KOPT-K1 (cell line): ENCODE data around the gene TJP3.

Experiments
- H3K27ac ChIP-seq: fragments of 200-600 bp; sonication (generic); 2 replicates; pipeline ENCODE4 v1.5.1; 2016; ENCODE audit warnings: antibody characterized with exemption, mild to moderate bottlenecking, low read depth, low read length; ENCODE audit not compliant: poor library complexity, severe bottlenecking
- H3K36me3 ChIP-seq: fragments of 200-600 bp; sonication (generic); 2 replicates; pipeline ENCODE4 v1.5.1; 2017; ENCODE audit warnings: antibody characterized with exemption, mild to moderate bottlenecking, low read length, moderate library complexity; ENCODE audit not compliant: insufficient read depth
- H3K9me3 ChIP-seq: fragments of 200-600 bp; sonication (generic); 2 replicates; pipeline ENCODE4 v1.5.1; 2017; ENCODE audit warnings: antibody characterized with exemption, low read length, mild to moderate bottlenecking; ENCODE audit not compliant: insufficient read depth, poor library complexity, severe bottlenecking

The TJP3 gene

DNA sequence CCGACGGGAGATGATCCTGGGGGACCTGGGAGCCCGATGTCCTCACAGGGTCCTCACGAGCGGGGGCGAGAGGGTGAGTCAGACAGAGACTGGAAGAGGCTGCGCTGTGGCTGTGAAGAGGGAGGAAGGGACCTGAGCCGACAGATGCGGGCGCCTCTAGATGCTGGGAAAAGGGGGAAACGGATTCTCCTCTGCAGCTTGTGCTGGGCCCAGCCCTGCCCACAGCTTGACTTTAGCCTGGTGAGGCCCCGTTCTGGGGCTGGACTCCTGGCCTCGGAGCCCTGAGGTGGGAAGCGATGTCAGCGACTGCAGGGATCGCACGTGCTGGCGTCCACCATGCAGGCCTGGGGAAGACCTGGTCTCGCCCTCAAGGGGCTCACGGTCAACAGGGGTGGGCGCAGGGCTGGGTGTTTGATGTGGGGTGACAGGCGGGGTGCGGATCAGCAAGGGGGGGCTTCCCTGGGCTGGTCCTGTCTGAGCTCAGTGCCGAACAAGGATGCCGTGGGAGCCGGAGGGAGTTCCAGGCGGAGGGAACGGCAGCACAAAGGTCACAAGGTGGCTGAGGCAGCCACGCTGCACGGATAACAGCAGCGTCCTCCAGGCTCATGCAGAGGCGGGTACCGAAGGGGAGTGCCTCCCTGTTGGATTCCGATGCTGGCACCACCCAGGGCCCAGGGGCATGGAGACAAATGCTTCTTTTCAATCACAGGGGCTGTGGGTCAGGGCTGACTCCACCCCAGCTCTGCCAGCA is 39.7 kb upstream of the TJP3 start:
- Histone ChIP-seq H3K36me3 (peaks cover 4% of the 10 kb centered on the region; the same call in 1 of the 2 replicates), H3K27ac (no peak overlapping the region), H3K9me3 (no peaks in the 10 kb centered on the region)

DNA sequence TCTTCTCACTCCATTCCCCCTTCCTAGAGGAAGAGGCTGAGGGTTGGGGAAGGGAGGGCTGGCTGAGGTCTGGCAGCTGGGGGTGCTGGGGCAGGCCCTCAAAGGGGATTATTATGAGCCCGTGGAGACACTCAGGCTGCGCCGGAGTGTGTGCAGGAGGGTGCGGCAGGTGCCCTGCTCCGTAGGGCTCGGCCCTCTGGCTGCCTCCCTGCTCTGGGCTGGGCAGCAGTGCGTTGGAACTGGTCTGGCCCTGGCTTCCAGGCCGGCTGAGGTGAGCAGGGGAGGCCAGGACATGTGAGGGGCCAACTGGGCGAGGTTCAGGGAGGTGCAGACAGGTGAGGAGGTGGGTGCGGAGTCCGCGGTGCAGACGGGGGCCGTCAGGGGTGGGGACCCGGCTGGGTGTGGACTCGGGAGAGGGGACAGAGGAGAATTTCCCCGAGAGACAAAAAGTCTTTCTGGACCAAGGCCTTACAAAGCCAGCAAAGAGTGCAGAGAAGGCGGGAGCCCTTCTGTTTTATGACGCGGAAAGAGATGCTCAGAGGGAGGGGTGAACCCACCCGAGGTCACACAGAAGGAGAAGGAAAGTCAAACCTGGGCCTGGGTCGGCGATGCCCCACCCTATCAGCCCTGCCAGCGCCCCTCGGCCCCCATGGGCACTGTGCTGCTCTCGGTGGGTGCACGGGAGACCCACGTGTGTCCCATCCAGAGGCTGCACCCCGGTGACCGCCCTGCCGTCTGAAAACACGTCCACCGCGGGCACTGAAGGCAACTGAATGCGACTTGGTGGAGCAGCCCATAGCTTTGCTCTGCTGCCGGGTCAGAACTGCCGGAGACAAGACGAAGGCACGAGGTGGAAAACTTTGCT is 38.9 kb upstream of the TJP3 start:
- Histone ChIP-seq H3K9me3 (no peaks in the 10 kb centered on the region), H3K27ac (no peak overlapping the region), H3K36me3 (no peaks in the 10 kb centered on the region)

DNA sequence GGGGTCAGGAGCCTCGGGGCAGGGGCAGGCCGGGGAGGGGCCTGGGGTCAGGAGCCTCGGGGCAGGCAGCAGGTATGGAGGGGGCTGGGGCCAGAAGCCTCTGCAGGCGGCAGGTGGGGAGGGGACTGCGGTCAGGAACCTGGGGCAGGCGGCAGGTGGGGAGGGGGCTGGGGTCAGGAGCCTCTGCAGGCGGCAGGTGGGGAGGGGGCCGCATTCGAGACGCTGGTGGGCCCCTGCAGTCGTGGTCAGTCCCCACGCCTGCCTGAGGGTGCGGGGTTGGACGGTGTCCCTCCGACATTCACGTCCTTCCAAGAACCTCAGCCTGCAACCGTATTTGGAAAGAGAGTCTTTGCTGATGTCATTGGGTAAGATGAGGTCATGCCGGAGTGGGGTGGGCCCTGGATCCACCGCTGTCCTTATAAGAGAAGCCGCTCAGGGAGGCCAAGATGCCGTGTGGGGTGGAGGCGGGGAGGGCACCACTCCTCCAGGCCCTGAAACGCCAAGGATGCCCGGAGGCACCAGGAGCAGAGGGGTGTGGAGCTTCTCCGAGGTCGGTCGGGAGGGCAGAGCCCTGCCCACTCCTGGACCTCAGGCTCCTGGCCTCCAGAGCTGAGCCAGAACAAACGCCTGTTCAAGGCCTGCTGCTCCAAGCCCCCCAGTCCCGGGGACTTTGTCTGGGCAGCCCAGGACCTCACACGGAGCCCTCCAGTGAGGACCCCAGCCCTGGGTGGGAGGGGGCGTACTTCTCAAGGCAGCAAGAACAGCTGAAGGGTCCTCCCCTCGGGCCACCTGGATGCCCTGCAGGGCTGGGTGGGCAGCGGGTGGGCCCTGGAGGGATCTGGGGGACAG is 38.0 kb upstream of the TJP3 start:
- Histone ChIP-seq H3K27ac (no peak overlapping the region), H3K36me3 (no peaks in the 10 kb centered on the region), H3K9me3 (no peaks in the 10 kb centered on the region)

DNA sequence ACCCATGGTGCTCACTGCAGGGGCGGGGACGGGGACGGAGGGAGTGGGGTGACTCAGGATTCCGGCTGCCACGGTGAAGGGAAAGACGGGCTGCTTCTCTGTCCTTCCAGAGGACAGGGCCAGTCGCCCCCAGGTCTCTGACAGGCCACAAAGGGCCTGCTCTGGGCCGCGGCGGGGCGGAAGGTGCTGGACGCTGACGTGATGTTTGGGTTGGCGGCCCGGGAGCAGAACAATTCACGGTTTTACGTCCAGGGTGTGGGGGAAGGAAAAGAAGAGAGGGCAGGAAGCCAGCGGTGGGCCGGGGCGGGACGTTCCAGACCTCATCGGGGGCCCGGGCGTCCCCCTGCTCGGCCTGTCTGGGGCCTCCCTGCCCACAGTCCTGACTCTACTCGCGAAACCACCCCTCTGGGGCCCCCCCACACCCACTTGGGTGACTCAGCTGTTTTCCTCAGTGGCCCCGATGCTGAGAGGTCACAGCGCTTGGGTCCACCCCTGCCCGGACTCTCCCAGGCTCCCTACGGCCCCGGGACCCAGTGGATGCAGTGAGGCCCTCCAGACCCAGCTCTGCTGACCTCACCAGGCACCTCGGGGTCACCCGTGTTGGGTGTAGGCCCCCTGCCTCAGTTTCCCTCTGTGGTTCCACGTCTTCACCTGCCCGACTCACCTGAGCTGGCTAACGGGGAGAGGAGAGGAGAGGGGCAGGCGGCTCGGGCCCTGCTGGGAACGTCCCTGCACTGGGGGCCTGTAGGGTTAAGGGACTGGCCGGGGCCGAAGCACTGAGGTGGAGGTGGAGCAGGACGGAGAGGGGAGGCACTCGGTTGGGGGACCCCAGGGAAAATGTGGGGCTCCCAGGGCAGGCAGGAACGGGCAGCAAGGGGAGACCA is 37.1 kb upstream of the TJP3 start:
- H3K9me3 ChIP-seq: no peaks in the 10 kb centered on the region
- H3K27ac ChIP-seq: no peak overlapping the region
- no peaks in the 10 kb centered on the region for H3K36me3 ChIP-seq

DNA sequence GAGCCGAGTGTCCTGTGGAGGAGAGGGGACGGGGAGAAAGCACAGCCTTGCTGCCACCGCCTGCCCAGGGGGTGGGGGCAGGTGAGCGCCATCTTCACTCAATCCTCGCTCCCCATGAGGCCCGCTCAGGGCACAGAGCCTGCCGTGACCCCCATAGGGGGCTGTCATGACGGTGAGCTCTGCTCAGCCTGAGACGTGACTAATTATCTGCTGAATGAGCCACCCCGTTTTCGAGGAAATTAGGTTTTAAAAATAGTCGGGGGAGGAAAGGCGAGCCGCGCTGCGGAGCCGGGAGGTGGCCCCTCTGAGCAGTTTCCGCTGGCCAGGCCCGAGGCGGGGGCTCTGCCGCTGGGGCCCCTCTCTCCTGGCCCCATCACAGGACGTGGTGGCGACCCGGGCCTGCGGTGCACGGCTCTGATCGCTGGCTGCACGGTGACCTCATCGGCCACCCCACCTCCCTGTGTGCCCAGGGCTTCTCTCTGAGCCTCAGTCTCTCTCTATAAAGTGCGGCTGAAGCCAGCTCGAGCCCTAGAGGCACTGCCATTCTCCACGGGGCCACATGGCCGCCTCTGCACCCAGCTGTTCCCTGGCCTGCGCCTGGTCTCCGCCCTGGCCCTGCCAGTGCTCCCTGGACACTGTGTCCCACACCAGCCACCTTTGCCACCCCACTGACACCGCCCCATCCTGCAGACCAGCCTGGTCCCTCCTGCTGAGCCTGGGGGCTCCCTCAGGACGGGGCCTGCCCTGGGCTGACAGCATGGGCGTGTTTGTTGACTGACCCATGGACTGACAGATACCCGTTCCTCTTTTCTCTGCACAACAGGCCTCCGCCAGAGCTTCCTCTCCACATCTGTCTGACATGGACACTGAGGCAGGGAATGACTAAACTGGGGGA is 36.3 kb upstream of the TJP3 start:
- H3K9me3 ChIP-seq: no peaks in the 10 kb centered on the region
- no peak overlapping the region for H3K27ac ChIP-seq
- H3K36me3 ChIP-seq: no peaks in the 10 kb centered on the region

DNA sequence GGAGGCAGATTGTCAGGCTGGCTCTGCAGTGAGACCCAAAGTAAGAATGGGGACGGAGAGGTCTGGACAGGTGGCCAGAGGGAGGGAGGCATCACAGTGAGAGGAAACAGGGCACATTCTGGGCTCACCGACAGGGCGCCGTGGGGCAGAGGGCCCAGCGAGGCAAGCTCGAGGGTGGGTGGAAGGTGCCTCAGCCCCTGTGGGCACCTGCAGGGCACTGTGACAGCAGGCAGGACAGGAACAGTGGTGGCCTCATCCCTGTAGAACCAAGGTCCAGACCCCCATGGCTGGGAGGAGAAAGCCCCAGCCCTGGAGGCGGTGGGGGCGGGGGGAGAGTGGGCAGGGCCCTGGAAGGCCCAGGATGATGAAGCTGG is 35.6 kb upstream of the TJP3 start:
- H3K27ac ChIP-seq: no peak overlapping the region
- H3K9me3 ChIP-seq: no peaks in the 10 kb centered on the region
- H3K36me3 ChIP-seq: no peaks in the 10 kb centered on the region

DNA sequence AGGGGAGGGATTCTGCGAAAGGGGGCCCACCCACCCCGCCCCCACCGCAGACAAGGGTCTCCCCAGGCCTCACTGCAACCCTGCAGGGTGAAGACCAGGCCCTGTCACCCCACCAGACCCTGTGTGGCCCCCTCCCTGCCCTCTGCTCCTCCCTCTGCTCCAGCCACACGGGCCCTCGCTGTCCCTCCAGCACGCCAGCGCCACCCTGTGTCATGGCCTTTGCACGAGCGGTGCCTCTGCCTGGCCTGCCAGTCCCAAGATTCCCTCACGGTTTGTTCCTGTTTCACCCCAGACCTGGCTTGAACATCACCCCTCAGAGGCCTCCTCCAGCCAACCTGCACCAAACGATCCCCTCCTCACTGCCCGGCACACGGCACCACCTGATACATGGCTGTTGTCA is 35.2 kb upstream of the TJP3 start:
- Histone ChIP-seq H3K36me3 (no peaks in the 10 kb centered on the region), H3K9me3 (no peaks in the 10 kb centered on the region), H3K27ac (no peak overlapping the region)

DNA sequence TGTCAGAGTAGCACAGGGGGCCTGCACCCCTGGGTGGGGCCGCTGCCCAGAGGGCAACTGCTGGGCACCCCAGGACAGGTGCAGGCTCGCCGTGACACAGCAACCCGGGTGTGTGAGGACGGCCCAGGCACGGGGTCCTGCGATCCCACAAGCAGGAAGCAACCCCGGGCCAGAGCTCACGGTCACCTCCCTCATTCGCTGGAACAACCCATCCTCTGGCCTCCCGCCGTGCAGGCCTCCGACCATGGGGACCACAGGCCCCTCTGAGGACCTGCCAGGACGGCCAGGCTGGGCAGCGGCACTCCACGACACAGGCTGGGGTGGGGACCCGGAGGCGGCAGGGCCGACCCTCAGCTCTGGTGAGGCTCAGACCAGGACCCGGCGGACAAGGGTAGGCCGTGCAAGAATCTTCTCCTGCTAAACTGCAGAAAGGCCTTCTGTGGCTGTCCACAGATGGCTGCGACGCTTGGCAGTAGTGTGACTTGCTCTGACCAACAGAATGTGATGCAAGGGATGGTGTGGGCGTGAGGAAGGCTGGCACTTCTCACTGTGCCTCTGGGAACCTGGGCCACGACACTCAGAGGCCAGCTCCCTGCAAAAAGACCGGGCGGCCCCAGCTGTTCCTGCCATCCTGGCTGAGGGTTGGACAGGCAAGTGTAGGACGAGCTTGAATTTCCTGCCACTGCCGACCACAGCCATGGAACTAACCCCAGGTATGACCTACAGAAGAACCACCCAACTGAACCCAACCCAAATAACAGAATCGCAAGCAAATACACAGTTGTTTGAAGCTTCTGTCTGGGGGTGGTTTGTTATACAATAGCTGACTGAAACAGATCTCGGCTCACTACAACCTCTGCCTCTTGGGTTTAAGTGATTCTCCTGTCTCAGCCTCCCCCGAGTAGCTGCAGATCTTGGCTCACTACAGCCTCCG is 34.4 kb upstream of the TJP3 start:
- Histone ChIP-seq H3K36me3 (no peaks in the 10 kb centered on the region), H3K9me3 (no peaks in the 10 kb centered on the region), H3K27ac (no peak overlapping the region)

DNA sequence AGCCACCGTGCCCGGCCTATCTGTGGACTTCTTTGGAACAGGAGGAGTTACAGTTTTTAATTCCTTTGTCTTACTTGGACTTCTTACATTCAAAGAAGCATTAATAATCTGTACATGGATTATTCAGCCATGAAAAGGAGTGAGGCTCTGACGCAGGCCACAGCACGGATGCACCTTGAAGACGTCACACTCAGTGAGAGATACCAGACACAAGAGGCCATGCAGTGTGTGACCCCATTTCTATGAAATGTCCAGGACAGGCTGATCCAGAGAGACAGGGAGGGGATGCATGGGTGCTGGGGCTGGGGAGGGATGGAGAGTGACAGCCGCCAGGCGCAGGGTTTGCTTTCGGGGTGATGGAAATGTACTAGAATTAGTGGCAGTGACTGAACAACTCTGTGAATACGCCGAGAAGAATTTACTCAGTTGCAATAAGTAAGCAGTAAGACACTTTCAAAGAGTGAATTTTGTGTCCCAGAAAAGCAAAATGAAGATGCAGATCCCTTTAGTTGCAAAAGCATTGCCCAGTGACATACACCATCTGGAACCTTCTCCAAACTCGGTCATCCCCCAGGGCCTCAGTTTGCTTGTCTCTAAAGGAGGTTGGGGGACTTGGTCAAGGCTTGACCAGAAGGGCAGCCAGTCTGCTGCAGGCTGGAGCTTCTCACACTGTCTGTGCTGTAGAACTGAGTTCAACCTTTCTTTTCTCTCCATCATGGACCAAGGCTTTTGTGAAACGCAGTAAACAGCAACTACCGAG is 33.2 kb upstream of the TJP3 start:
- Histone ChIP-seq H3K36me3 (no peaks in the 10 kb centered on the region), H3K27ac (no peak overlapping the region)

DNA sequence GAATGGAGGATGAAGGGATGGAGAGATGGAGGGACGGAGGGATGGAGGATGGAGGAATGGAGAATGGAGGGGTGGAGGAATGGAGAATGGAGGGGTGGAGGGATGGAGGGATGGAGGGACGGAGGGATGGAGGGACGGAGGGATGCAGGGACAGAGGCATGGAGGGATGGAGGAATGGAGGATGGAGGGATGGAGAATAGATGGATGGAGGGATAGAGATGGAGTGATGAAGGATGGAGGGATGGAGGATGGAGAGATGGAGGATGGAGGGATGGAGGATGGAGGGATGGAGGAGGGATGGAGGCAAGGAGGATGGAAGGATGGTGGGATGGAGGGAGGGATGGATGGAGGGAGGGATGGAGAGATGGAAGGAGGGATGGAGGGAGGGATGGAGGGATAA is 30.0 kb upstream of the TJP3 start:
- no peaks in the 10 kb centered on the region for H3K9me3 ChIP-seq
- no peaks in the 10 kb centered on the region for H3K36me3 ChIP-seq
- no peak overlapping the region for H3K27ac ChIP-seq

More for the DNA sequence above, 33.2 kb upstream of the TJP3 start:
- H3K9me3 ChIP-seq: no peaks in the 10 kb centered on the region

DNA sequence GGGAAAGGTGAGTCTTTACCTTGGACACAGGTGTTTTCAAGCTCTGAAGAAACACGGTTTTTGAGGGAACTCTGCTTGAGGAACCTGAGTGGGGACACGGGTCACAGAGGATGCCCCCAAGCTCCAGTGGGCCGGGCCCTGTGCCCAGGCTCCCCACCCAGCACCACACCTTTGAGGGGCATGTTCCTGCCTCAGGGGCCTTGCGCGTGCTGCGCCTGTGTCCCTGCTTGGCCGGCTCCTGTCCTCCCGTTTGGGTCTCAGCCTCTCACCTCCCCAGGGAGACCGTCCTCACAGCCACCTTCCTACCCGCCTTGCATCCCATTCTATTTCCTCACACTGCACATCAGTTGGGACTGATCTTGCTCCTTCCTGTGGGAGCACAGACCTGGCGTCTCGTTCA is 29.0 kb upstream of the TJP3 start:
- Histone ChIP-seq H3K27ac (no peak overlapping the region), H3K36me3 (0 out of 2 replicates have a peak, but pooled peaks cover under 1% of the 10 kb centered on the region), H3K9me3 (peaks cover under 1% of the 10 kb centered on the region)

DNA sequence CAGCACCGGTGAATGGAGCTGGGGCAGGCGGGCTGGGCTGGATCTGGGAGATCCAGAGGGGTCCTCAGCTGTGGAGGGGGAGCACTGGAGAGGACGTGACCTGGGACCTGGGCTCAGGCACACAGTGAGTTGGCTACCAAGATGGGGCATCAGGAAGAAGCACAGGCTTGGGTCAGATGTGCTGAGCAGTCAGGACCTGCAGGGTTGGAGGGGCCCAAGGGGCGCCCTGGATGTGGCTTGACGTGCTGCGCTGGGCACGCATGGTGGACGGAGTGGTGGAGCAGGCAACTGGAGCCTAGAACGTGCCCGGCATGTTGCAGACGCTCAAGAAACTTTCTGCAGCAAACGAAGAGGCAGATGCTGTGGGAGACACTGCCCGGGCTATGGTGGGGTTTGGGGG is 28.6 kb upstream of the TJP3 start:
- Histone ChIP-seq H3K36me3 (peaks cover 5% of the 10 kb centered on the region; the same call in 1 of the 2 replicates), H3K9me3 (peaks cover 5% of the 10 kb centered on the region), H3K27ac (no peak overlapping the region)
